ENCODE measurements around the gene MSI2. TPM values are rescaled to one million over a fixed set of nuclear protein-coding genes. Genes with fewer than 3 reads are reported as not detected.

The MSI2 gene
- total and polyA plus RNA-seq, 4 donors, result 9.4 to 64.0 (median 30.4) TPM

DNA sequence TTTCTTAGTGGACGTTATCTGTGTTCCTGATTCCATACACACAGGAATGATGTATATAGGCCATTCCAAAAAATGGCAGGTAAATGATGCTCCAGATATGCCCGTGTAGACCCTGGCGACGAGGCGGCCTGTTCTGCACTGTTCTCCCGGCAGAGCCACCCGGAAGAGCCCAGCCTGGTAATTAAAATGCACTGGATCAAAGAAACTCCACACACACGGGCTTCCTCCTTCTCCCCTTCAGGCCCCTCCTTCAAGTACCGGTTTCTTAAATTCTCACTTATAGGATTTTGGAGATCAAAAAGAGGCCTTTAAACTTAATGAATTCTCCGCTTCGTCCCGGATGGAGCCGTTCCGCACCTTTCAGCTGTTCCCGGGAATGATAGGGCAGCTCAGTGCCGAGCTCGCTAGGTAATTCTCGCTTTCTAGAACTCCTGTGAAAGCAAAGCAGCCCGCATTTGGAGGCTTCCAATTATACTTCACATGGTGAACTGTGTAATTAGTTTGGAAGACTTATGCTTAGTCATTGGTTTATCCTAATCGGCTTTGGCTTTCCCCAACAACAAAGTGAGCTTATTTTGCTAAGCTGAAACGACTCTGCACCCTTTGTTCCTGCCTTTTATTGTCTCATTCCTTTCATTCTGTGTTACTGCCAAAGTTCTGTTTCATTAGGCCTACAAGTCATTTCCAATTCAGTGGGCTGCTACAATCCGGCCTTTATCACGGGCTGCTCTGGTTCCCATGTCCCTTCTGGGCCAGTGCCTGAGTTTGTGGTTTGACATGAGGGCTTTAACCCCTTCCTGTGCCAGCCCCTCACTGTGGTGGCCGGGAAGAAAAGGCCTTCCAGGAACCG is 150.0 kb downstream of the MSI2 start:
- ATAC-seq (ENCODE audit: insufficient read depth, low FRiP score) (no peak), DNase-seq (peak; percentile 28 to 64 (median 58))
- H3K36me3 ChIP-seq (ENCODE audit: control insufficient read depth in 4 of 4, insufficient read depth in 4 of 4, low read length in 4 of 4), result peaks cover 0 to 12% (median 5%) of the 10 kb centered on the region in 4 donors
- no peak overlapping the region for H3K4me3 ChIP-seq
- TF ChIP-seq, protein P1, sequence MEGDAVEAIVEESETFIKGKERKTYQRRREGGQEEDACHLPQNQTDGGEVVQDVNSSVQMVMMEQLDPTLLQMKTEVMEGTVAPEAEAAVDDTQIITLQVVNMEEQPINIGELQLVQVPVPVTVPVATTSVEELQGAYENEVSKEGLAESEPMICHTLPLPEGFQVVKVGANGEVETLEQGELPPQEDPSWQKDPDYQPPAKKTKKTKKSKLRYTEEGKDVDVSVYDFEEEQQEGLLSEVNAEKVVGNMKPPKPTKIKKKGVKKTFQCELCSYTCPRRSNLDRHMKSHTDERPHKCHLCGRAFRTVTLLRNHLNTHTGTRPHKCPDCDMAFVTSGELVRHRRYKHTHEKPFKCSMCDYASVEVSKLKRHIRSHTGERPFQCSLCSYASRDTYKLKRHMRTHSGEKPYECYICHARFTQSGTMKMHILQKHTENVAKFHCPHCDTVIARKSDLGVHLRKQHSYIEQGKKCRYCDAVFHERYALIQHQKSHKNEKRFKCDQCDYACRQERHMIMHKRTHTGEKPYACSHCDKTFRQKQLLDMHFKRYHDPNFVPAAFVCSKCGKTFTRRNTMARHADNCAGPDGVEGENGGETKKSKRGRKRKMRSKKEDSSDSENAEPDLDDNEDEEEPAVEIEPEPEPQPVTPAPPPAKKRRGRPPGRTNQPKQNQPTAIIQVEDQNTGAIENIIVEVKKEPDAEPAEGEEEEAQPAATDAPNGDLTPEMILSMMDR (IDR thresholded peaks at IDR 0.05; ENCODE audit: control extremely low read depth, extremely low read depth), result no peak
- no peaks in the 10 kb centered on the region for H3K27me3 ChIP-seq (ENCODE audit: control insufficient read depth in 3 of 3, insufficient read depth in 3 of 3, low read length in 2 of 3)
- WGBS, 2 donors, result 59 to 69% methylated on average over 25 of the region's 25 CpGs
- H3K9ac ChIP-seq (ENCODE audit: insufficient read depth in 1 of 2, low read length in 2 of 2), result peak overlapping the region in 1 of 2 donors; percentile 44
- peaks cover 3 to 35% (median 24%) of the 10 kb centered on the region in 5 donors for H3K4me1 ChIP-seq (ENCODE audit: control insufficient read depth in 5 of 5, insufficient read depth in 5 of 5, low read length in 5 of 5)
- peaks cover 0 to 2% (median 0%) of the 10 kb centered on the region in 4 donors for H3K9me3 ChIP-seq (ENCODE audit: control insufficient read depth in 4 of 4, insufficient read depth in 3 of 4, low read length in 3 of 4)
- H3K27ac ChIP-seq (ENCODE audit: low read depth in 1 of 2, low read length in 1 of 2), result peak overlapping the region in 1 of 2 donors; percentile 69

DNA sequence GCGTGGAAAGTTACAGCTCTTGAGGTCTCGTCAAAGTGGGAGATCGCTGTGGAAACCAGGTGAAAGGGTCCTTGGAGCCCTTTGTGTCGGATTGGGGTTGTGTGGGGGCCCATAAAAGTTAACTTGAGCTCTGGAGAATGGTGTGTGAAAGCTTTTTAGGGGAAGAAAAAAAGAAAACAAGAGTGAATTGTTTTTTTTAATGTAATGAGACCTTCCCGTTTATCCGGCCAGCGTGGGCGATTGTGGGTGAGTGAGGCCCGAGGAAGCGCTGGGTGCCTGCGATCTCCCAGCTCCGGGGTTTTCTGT is 150.6 kb downstream of the MSI2 start:
- H3K9me3 ChIP-seq (ENCODE audit: control insufficient read depth in 4 of 4, insufficient read depth in 3 of 4, low read length in 3 of 4), result peaks cover 0 to 2% (median 0%) of the 10 kb centered on the region in 4 donors
- 63 to 76% methylated on average over 12 of the region's 12 CpGs for WGBS, 2 donors
- H3K27ac ChIP-seq (ENCODE audit: low read depth in 1 of 2, low read length in 1 of 2), result peak overlapping the region in 1 of 2 donors; percentile 69
- TF ChIP-seq, protein P1 (IDR thresholded peaks at IDR 0.05; ENCODE audit: control extremely low read depth, extremely low read depth), result no peak
- ATAC-seq (ENCODE audit: insufficient read depth, low FRiP score) (no peak), DNase-seq (no peak)
- peaks cover 3 to 35% (median 24%) of the 10 kb centered on the region in 5 donors for H3K4me1 ChIP-seq (ENCODE audit: control insufficient read depth in 5 of 5, insufficient read depth in 5 of 5, low read length in 5 of 5)
- H3K36me3 ChIP-seq (ENCODE audit: control insufficient read depth in 4 of 4, insufficient read depth in 4 of 4, low read length in 4 of 4), result peaks cover 0 to 8% (median 5%) of the 10 kb centered on the region in 4 donors
- H3K27me3 ChIP-seq (ENCODE audit: control insufficient read depth in 3 of 3, insufficient read depth in 3 of 3, low read length in 2 of 3), result no peaks in the 10 kb centered on the region
- peak overlapping the region in 1 of 2 donors; percentile 44 for H3K9ac ChIP-seq (ENCODE audit: insufficient read depth in 1 of 2, low read length in 2 of 2)
- H3K4me3 ChIP-seq, result no peak overlapping the region

DNA sequence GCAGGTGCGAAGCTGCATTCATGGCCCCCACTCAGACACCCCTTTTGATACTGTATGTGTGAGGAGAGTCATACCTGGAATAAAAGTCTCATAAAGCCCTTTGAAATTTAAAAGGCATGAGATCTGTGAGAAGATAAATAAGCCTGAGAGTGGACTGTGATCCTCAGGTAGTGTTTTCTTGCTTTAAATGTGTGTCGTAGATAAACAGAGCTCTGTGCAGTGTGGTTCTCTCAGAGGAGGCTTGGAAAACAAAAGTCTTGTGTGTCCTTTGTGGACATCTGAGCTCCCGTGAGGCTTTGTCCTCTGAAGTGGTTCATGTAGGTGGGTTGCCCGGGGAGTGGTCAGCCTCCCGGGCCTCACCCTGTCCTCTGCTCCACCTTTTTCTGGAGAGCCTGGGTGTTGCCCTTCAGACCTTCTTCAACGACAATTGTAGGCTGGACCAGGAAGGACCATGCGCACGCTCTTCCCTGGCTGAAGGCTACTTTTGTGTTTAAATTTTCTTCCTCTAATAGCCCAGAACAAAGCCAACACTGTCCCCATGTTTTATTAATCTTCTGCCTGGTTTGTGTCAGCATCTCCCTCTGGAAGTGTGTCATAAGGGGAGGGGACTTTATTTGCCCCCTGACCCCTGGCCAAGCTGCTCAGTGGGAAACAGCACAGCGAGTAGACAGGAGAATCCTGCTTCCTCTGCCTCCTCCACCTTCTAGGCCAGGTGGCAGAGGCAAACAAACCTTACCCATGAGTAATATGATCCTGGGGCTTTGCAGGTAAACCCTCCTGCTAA is 151.2 kb downstream of the MSI2 start:
- no peaks in the 10 kb centered on the region for H3K27me3 ChIP-seq (ENCODE audit: control insufficient read depth in 3 of 3, insufficient read depth in 3 of 3, low read length in 2 of 3)
- ATAC-seq (ENCODE audit: insufficient read depth, low FRiP score) (peak; percentile 66), DNase-seq (peak; percentile 54 to 70 (median 66))
- peaks cover 3 to 35% (median 24%) of the 10 kb centered on the region in 5 donors for H3K4me1 ChIP-seq (ENCODE audit: control insufficient read depth in 5 of 5, insufficient read depth in 5 of 5, low read length in 5 of 5)
- H3K36me3 ChIP-seq (ENCODE audit: control insufficient read depth in 4 of 4, insufficient read depth in 4 of 4, low read length in 4 of 4), result peaks cover 0 to 7% (median 2%) of the 10 kb centered on the region in 4 donors
- TF ChIP-seq, protein P1 (IDR thresholded peaks at IDR 0.05; ENCODE audit: control extremely low read depth, extremely low read depth), result no peak
- WGBS, 2 donors, result 61 to 62% methylated on average over 9 of the region's 9 CpGs
- H3K4me3 ChIP-seq, result no peak overlapping the region
- H3K9ac ChIP-seq (ENCODE audit: insufficient read depth in 1 of 2, low read length in 2 of 2), result peak overlapping the region in 1 of 2 donors; percentile 8
- no peaks in the 10 kb centered on the region for H3K9me3 ChIP-seq (ENCODE audit: control insufficient read depth in 4 of 4, insufficient read depth in 3 of 4, low read length in 3 of 4)
- H3K27ac ChIP-seq (ENCODE audit: low read depth in 1 of 2, low read length in 1 of 2), result peak overlapping the region in 1 of 2 donors; percentile 55
